Measurements from ENCODE around the gene CCNE1. TPM values are rescaled to one million over a fixed set of nuclear protein-coding genes. Genes with fewer than 3 reads are reported as not detected.
A peak's percentile ranks its signal among the peaks of the same experiment; 100 is the strongest.

The CCNE1 gene
- total and polyA plus RNA-seq, 2 of the 13 experiments (the other 11 are each of a cell fraction or from before 2014, with no cell fraction given): 16.0 to 50.6 TPM

GRCh38 chr19:29871143-29871542, 59.4 kb downstream of the CCNE1 start (continued):
- TF ChIP-seq ZNF280D (CRISPR knock-in tag; IDR thresholded peaks at IDR 0.05) (no peak), MAFF (IDR thresholded peaks at IDR 0.05; ENCODE audit: low read depth, low read length) (no peak), GPBP1L1 (CRISPR knock-in tag; IDR thresholded peaks at IDR 0.05) (no peak), FOXP1 (IDR thresholded peaks at IDR 0.05) (no peak), FOXP1 (CRISPR knock-in tag; IDR thresholded peaks at IDR 0.05) (peak; percentile 51; the same call in 1 of the 2 replicates), ZBTB38 (CRISPR knock-in tag; IDR thresholded peaks at IDR 0.05) (no peak), JUN (CRISPR knock-in tag; IDR thresholded peaks at IDR 0.05) (no peak), HNF1A (IDR thresholded peaks at IDR 0.05; ENCODE audit: low read depth) (no peak), HNF1A (CRISPR knock-in tag; IDR thresholded peaks at IDR 0.05; ENCODE audit: borderline replicate concordance) (no peak), DPF2 (CRISPR knock-in tag; IDR thresholded peaks at IDR 0.05; ENCODE audit: borderline replicate concordance, low read depth) (0 out of 2 replicates have a peak, but pooled peaks have one; percentile 17), MXD3 (CRISPR knock-in tag; IDR thresholded peaks at IDR 0.05) (no peak), ZSCAN25 (CRISPR knock-in tag; IDR thresholded peaks at IDR 0.05) (no peak), FOXK1 (CRISPR knock-in tag; IDR thresholded peaks at IDR 0.05; ENCODE audit: borderline replicate concordance, low read depth) (no peak), MAX (IDR thresholded peaks at IDR 0.05) (no peak), ZNF260 (CRISPR knock-in tag; IDR thresholded peaks at IDR 0.05; ENCODE audit: borderline replicate concordance, low read depth) (no peak), KLF13 (CRISPR knock-in tag; IDR thresholded peaks at IDR 0.05) (no peak), SOX13 (IDR thresholded peaks at IDR 0.05) (no peak), SOX13 (CRISPR knock-in tag; conservative IDR thresholded peaks at IDR 0.05 in 1 of 2, IDR thresholded peaks at IDR 0.05 in 1 of 2) (peak in 1 of 2 experiments; percentile 10; a peak in 1 of 4 replicates), ZNF432 (CRISPR knock-in tag; IDR thresholded peaks at IDR 0.05; ENCODE audit: borderline replicate concordance) (no peak), ZNF30 (CRISPR knock-in tag; IDR thresholded peaks at IDR 0.05) (no peak)
